WTC11 (cell line): Measurements from ENCODE around the gene STRA8. TPM values are rescaled to one million over a fixed set of nuclear protein-coding genes. Genes with fewer than 3 reads are reported as not detected.

Experiments
- ATAC-seq: fragments of 200-7000 bp; cut with Tn5 transposase; 2 replicates; pipeline ENCODE4 v1.10.0; 2021; ENCODE audit warnings: mild to moderate bottlenecking, moderate library complexity
- CTCF ChIA-PET: fragments of 300-600 bp; sonication (Branson Sonifier 250); formaldehyde crosslinking; loops from one replicate; lab custom pipeline; 2021; ENCODE audit warnings: antibody characterized with exemption; lab: Charles Lee
- POLR2A ChIA-PET: fragments of 350-600 bp; sonication (Branson Sonifier 250); formaldehyde crosslinking; loops from one replicate; lab custom pipeline; 2021; ENCODE audit warnings: antibody characterized with exemption; lab: Charles Lee
- DNase-seq: peaks from one replicate; pipeline ENCODE4 v3.0.0; 2021; ENCODE audit warnings: low spot score
- H3K27ac Mint-ChIP-seq: 2 replicates; pipeline ENCODE4 v1.8.0; 2021; ENCODE audit warnings: mixed read lengths
- H3K27me3 Mint-ChIP-seq: 2 replicates; pipeline ENCODE4 v1.8.0; 2021; ENCODE audit warnings: low read depth, mild to moderate bottlenecking, moderate library complexity, mixed read lengths
- H3K36me3 Mint-ChIP-seq: 2 replicates; pipeline ENCODE4 v1.8.0; 2021; ENCODE audit warnings: mixed read lengths
- H3K4me1 Mint-ChIP-seq: 2 replicates; pipeline ENCODE4 v1.8.0; 2022; ENCODE audit warnings: mixed read lengths
- H3K4me3 Mint-ChIP-seq: 2 replicates; pipeline ENCODE4 v1.8.0; 2021; ENCODE audit warnings: mild to moderate bottlenecking, moderate library complexity, mixed read lengths
- H3K9me3 Mint-ChIP-seq: 2 replicates; pipeline ENCODE4 v1.8.0; 2021; ENCODE audit warnings: mixed read lengths
- ATF2 ChIP-seq: sonication (generic); formaldehyde crosslinking; IDR thresholded peaks from 2 replicates; pipeline ENCODE4 v1.8.1; 2022; ENCODE audit warnings: low read depth, missing genetic modification reagents, borderline replicate concordance
- GTF2I ChIP-seq: fragments of 250-450 bp; sonication (Bioruptor Pico); conservative IDR thresholded peaks from 2 replicates; pipeline ENCODE4 v1.4.0; 2021; ENCODE audit warnings: mild to moderate bottlenecking
- HMGA2 ChIP-seq: fragments of 250-450 bp; sonication (Bioruptor Pico); IDR thresholded peaks from 2 replicates; pipeline ENCODE4 v1.4.0; 2021; ENCODE audit warnings: mild to moderate bottlenecking, moderate library complexity
- JAZF1 ChIP-seq: fragments of 250-450 bp; sonication (Bioruptor Pico); IDR thresholded peaks from 2 replicates; pipeline ENCODE4 v1.9.0; 2021; ENCODE audit warnings: moderate library complexity, mild to moderate bottlenecking, inconsistent platforms
- JUN ChIP-seq: sonication (generic); formaldehyde crosslinking; IDR thresholded peaks from 2 replicates; pipeline ENCODE4 v1.8.0; 2023; ENCODE audit warnings: mild to moderate bottlenecking, missing genetic modification reagents
- KAT7 ChIP-seq: sonication (generic); formaldehyde crosslinking; IDR thresholded peaks from 2 replicates; pipeline ENCODE4 v1.8.1; 2023; ENCODE audit warnings: missing genetic modification reagents, mild to moderate bottlenecking, borderline replicate concordance
- NFE2L1 ChIP-seq: sonication (generic); formaldehyde crosslinking; IDR thresholded peaks from 2 replicates; pipeline ENCODE4 v1.8.1; 2023; ENCODE audit warnings: missing genetic modification reagents
- SMAD4 ChIP-seq: sonication (generic); formaldehyde crosslinking; IDR thresholded peaks from 2 replicates; pipeline ENCODE4 v1.8.0; 2022; ENCODE audit warnings: mild to moderate bottlenecking, missing genetic modification reagents
- SP1 ChIP-seq: sonication (generic); formaldehyde crosslinking; conservative IDR thresholded peaks from 2 replicates; pipeline ENCODE4 v1.8.1; 2022; ENCODE audit warnings: missing genetic modification reagents
- TP53 ChIP-seq: sonication (generic); formaldehyde crosslinking; IDR thresholded peaks from 2 replicates; pipeline ENCODE4 v1.8.1; 2023; ENCODE audit warnings: mild to moderate bottlenecking, missing genetic modification reagents
- USF2 ChIP-seq: sonication (generic); formaldehyde crosslinking; IDR thresholded peaks from 2 replicates; pipeline ENCODE4 v1.8.1; 2023; ENCODE audit warnings: mild to moderate bottlenecking, missing genetic modification reagents, moderate library complexity
- ZNF138 ChIP-seq: sonication (generic); formaldehyde crosslinking; conservative IDR thresholded peaks from 2 replicates; pipeline ENCODE4 v1.8.1; 2022; ENCODE audit warnings: mild to moderate bottlenecking, moderate library complexity, missing genetic modification reagents
- ZNF232 ChIP-seq: sonication (generic); formaldehyde crosslinking; IDR thresholded peaks from 2 replicates; pipeline ENCODE4 v1.8.0; 2022; ENCODE audit warnings: mild to moderate bottlenecking, missing genetic modification reagents
- ZNF317 ChIP-seq: sonication (generic); formaldehyde crosslinking; IDR thresholded peaks from 2 replicates; pipeline ENCODE4 v1.8.1; 2023; ENCODE audit warnings: low read depth, mild to moderate bottlenecking, moderate library complexity, missing genetic modification reagents, borderline replicate concordance
- ZNF416 ChIP-seq: fragments of 250-450 bp; sonication (Bioruptor Pico); IDR thresholded peaks from 2 replicates; pipeline ENCODE4 v1.9.0; 2021; ENCODE audit warnings: mild to moderate bottlenecking, inconsistent platforms
- total RNA-seq: library from RNA; stranded (reverse); gene quantifications from 3 replicates; pipeline ENCODE4 v1.2.3, GENCODE V29; 2021
- TF ChIP-seq, protein P1 (sequence below): sonication (generic); formaldehyde crosslinking; IDR thresholded peaks from 2 replicates; pipeline ENCODE4 v1.8.0; 2023; ENCODE audit warnings: missing genetic modification reagents, mild to moderate bottlenecking, borderline replicate concordance
- TF ChIP-seq, protein P2 (sequence below): sonication (generic); formaldehyde crosslinking; IDR thresholded peaks from 2 replicates; pipeline ENCODE4 v1.8.1; 2022; ENCODE audit warnings: low read depth, mild to moderate bottlenecking, moderate library complexity, missing genetic modification reagents, borderline replicate concordance
- TF ChIP-seq, protein P3 (sequence below): sonication (generic); formaldehyde crosslinking; IDR thresholded peaks from 2 replicates; pipeline ENCODE4 v1.8.1; 2023; ENCODE audit warnings: mild to moderate bottlenecking, moderate library complexity, missing genetic modification reagents

STRA8 gene
- total RNA-seq, 1 experiment from 2014 or later: not detected

DNA sequence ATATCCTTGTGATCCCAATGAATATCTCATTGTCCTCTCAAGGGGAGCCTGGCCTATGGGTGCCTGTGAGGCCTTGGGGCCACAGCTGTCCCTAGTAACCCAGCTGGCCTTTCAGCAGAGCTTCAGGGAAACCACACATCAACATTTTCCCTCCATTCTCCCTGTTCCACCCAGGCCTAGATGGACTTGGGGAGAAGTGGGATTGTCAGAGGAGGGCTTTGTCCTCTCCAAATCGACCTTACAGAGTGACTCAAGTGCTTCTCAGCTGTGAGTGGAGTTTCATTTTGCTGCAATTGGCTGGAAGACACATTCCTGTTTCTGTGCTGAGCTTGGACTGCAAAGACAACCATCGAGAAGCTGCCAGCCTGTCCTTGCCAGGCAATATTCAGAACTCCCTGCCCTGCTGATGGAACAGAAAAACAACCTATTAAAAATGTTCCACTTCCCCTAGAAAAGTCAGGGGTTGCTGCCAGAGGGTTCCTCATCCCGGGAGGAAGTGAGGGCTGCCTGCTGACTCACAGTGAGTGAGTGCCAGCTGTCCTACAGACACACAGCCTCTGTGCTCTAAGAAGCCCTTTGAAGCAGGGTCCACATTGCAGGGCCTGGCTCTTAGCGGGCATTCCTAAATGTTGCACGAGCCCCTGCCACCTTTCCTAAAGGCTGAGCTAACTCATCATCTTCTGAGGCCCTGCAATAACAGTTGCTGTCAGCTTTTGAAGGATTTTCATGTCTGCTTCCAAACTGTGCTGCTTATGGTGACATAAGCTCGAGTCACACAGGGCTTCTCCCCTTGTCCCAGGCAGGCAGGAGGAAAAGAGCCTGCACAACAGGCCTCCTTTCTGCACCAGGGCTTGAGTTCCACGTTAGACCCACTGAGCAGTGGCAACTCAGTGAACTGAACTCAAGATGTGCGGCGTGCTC is 20.5 kb downstream of the STRA8 start:
- Mint-ChIP-seq H3K4me3 (no peak overlapping the region), H3K36me3 (no peaks in the 10 kb centered on the region)
- TF ChIP-seq, protein P1, sequence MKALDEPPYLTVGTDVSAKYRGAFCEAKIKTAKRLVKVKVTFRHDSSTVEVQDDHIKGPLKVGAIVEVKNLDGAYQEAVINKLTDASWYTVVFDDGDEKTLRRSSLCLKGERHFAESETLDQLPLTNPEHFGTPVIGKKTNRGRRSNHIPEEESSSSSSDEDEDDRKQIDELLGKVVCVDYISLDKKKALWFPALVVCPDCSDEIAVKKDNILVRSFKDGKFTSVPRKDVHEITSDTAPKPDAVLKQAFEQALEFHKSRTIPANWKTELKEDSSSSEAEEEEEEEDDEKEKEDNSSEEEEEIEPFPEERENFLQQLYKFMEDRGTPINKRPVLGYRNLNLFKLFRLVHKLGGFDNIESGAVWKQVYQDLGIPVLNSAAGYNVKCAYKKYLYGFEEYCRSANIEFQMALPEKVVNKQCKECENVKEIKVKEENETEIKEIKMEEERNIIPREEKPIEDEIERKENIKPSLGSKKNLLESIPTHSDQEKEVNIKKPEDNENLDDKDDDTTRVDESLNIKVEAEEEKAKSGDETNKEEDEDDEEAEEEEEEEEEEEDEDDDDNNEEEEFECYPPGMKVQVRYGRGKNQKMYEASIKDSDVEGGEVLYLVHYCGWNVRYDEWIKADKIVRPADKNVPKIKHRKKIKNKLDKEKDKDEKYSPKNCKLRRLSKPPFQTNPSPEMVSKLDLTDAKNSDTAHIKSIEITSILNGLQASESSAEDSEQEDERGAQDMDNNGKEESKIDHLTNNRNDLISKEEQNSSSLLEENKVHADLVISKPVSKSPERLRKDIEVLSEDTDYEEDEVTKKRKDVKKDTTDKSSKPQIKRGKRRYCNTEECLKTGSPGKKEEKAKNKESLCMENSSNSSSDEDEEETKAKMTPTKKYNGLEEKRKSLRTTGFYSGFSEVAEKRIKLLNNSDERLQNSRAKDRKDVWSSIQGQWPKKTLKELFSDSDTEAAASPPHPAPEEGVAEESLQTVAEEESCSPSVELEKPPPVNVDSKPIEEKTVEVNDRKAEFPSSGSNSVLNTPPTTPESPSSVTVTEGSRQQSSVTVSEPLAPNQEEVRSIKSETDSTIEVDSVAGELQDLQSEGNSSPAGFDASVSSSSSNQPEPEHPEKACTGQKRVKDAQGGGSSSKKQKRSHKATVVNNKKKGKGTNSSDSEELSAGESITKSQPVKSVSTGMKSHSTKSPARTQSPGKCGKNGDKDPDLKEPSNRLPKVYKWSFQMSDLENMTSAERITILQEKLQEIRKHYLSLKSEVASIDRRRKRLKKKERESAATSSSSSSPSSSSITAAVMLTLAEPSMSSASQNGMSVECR: no peak
- TF ChIP-seq NFE2L1 (CRISPR knock-in tag): no peak
- TF ChIP-seq, all 79 proteins: peak for 0
- ATAC-seq (no peak; the same call in 1 of the 2 replicates), DNase-seq (no peak)
- ChIA-PET POLR2A (no interaction called here), CTCF (interaction anchor here (1.0 to 1.1 kb wide), 3 partner anchors 20 to 21 kb away, joined by 3 read pairs; no protein-coding TSS in a partner anchor)
- Mint-ChIP-seq H3K9me3 (no peaks in the 10 kb centered on the region), H3K4me1 (peaks cover 6% of the 10 kb centered on the region), H3K27ac (no peak overlapping the region), H3K27me3 (no peaks in the 10 kb centered on the region)

DNA sequence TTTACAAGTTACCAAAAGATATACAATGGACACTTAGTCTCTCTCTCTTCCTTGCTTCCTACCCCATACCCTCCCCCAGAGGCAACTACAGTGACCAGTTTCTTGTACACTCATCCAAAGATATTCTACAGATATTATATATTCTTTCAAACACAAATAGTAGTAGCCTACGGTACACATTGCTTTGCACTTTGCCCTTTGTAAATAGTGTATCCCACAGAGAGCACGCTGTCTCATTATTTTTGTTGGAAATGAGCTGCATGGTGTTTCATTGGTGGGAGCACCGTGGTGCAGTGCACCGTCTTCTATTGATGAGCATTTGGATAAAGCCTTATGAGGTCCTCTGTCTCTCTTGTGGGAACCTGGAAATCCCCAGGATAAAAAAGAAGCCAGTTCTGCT is 24.2 kb downstream of the STRA8 start:
- H3K9me3 Mint-ChIP-seq: no peaks in the 10 kb centered on the region
- H3K4me3 Mint-ChIP-seq: no peak overlapping the region
- no peaks in the 10 kb centered on the region for H3K36me3 Mint-ChIP-seq
- CTCF ChIA-PET: interaction anchor here (0.7 kb wide), 1 partner anchor 17 kb away, joined by 4 read pairs; no protein-coding TSS in a partner anchor
- H3K27me3 Mint-ChIP-seq: no peaks in the 10 kb centered on the region
- H3K4me1 Mint-ChIP-seq: peaks cover 14% of the 10 kb centered on the region
- TF ChIP-seq HMGA2 (CRISPR knock-in tag) (no peak), ZNF317 (CRISPR knock-in tag) (no peak)
- H3K27ac Mint-ChIP-seq: no peak overlapping the region
- DNase-seq: no peak
- POLR2A ChIA-PET: no interaction called here
- ATAC-seq: no peak

DNA sequence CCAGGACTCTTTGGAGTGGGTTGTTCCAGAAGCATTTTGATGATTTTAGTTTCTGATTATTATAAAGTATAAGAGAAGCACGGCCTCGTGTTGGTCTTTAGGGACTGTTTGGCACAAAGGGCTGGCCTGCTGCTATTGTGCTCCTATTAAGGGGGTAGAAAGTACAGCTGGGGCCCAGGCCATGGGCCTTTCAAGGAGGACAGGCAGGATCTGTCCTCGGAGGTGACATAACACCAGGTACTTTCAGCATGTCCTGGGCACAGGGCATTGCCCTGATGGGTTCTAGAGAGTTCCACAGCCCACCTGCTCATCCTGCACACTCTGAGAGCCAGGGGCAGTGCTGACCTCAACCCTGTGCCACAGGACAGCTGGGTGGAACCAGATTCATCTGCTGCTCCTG is 24.9 kb downstream of the STRA8 start:
- CTCF ChIA-PET: no interaction called here
- H3K27ac Mint-ChIP-seq: no peak overlapping the region

More for the DNA sequence above, 24.9 kb downstream of the STRA8 start:
- TF ChIP-seq, protein P2, sequence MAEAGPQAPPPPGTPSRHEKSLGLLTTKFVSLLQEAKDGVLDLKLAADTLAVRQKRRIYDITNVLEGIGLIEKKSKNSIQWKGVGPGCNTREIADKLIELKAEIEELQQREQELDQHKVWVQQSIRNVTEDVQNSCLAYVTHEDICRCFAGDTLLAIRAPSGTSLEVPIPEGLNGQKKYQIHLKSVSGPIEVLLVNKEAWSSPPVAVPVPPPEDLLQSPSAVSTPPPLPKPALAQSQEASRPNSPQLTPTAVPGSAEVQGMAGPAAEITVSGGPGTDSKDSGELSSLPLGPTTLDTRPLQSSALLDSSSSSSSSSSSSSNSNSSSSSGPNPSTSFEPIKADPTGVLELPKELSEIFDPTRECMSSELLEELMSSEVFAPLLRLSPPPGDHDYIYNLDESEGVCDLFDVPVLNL (CRISPR knock-in tag): no peak
- TF ChIP-seq, protein P3, sequence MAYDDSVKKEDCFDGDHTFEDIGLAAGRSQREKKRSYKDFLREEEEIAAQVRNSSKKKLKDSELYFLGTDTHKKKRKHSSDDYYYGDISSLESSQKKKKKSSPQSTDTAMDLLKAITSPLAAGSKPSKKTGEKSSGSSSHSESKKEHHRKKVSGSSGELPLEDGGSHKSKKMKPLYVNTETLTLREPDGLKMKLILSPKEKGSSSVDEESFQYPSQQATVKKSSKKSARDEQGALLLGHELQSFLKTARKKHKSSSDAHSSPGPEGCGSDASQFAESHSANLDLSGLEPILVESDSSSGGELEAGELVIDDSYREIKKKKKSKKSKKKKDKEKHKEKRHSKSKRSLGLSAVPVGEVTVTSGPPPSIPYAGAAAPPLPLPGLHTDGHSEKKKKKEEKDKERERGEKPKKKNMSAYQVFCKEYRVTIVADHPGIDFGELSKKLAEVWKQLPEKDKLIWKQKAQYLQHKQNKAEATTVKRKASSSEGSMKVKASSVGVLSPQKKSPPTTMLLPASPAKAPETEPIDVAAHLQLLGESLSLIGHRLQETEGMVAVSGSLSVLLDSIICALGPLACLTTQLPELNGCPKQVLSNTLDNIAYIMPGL (CRISPR knock-in tag): no peak
- TF ChIP-seq ZNF416 (CRISPR knock-in tag): no peak
- TF ChIP-seq KAT7 (CRISPR knock-in tag): no peak
- TF ChIP-seq ZNF138: no peak
- TF ChIP-seq ZNF232: no peak
- TF ChIP-seq TP53 (CRISPR knock-in tag): no peak
- no peak for TF ChIP-seq JAZF1 (CRISPR knock-in tag)
- TF ChIP-seq ATF2 (CRISPR knock-in tag): no peak
- TF ChIP-seq SP1 (CRISPR knock-in tag): no peak
- no peak for TF ChIP-seq JUN (CRISPR knock-in tag)
- no peak for TF ChIP-seq USF2 (CRISPR knock-in tag)
- no peak for TF ChIP-seq SMAD4 (CRISPR knock-in tag)
- no peak for TF ChIP-seq GTF2I (CRISPR knock-in tag)
- no peaks in the 10 kb centered on the region for H3K36me3 Mint-ChIP-seq
- POLR2A ChIA-PET: no interaction called here
- no peaks in the 10 kb centered on the region for H3K9me3 Mint-ChIP-seq
- H3K27me3 Mint-ChIP-seq: no peaks in the 10 kb centered on the region
- DNase-seq (no peak), ATAC-seq (no peak)
- no peak overlapping the region for H3K4me3 Mint-ChIP-seq
- peaks cover 14% of the 10 kb centered on the region for H3K4me1 Mint-ChIP-seq
